HL-60 (cell line): Measurements from ENCODE around the gene PRIM1.

Experiments
- DNase-seq, 2 experiments: peaks; one replicate each; pipeline ENCODE4 v3.0.0-alpha.2; 2010 to 2020; ENCODE audit warnings: low read depth in 1 of 2, low spot score in 1 of 2
- H3K27ac ChIP-seq: fragments of 250-450 bp; sonication (Bioruptor Pico); replicated peaks from 2 replicates; pipeline ENCODE4 v1.5.1; 2020; ENCODE audit warnings: mild to moderate bottlenecking, moderate library complexity
- H3K27me3 ChIP-seq: fragments of 250-450 bp; sonication (Bioruptor Pico); 2 replicates; pipeline ENCODE4 v1.5.1; 2021; ENCODE audit warnings: mild to moderate bottlenecking, moderate library complexity; ENCODE audit not compliant: insufficient read depth, poor library complexity, severe bottlenecking
- H3K4me3 ChIP-seq: replicated peaks from 2 replicates; pipeline ENCODE4 v1.5.1; 2011; ENCODE audit warnings: mild to moderate bottlenecking, control low read depth, low read length; ENCODE audit not compliant: insufficient read depth
- GABPA ChIP-seq: IDR thresholded peaks from 2 replicates; pipeline ENCODE4 v1.6.1; 2012; ENCODE audit warnings: low read depth
- POLR2AphosphoS5 ChIP-seq: IDR thresholded peaks from 2 replicates; pipeline ENCODE4 v1.6.1; 2012; ENCODE audit warnings: low read depth
- SPI1 ChIP-seq: IDR thresholded peaks from 2 replicates; pipeline ENCODE4 v1.6.1; 2012; ENCODE audit warnings: low read depth, mild to moderate bottlenecking, borderline replicate concordance
- TF ChIP-seq, protein P1 (sequence below): IDR thresholded peaks from one replicate; pipeline ENCODE4 v1.5.1; 2011; ENCODE audit warnings: low read length, control low read depth, inconsistent platforms; ENCODE audit not compliant: insufficient read depth
- TF ChIP-seq, protein P2 (sequence below): IDR thresholded peaks from 2 replicates; pipeline ENCODE4 v1.6.1; 2012; ENCODE audit warnings: low read depth; ENCODE audit not compliant: insufficient replicate concordance

The PRIM1 gene

DNA sequence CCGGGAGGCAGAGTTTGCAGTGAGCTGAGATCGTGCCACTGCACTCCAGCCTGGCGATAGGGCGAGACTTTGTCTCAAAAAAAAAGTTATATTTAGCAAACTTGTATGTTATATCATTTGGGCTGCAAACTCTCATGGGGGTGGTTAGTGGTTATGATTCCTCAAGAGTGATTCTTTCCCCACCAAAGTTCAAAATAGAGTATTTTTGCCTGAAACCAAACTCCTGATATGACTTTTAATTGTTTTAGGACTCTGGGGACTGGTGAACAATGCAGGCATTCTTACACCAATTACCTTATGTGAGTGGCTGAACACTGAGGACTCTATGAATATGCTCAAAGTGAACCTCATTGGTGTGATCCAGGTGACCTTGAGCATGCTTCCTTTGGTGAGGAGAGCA is 29.6 kb upstream of the PRIM1 start:
- H3K27me3 ChIP-seq, result no peaks in the 10 kb centered on the region
- no peak overlapping the region for H3K4me3 ChIP-seq
- no peak for DNase-seq
- no peak overlapping the region for H3K27ac ChIP-seq
- TF ChIP-seq, protein P1, sequence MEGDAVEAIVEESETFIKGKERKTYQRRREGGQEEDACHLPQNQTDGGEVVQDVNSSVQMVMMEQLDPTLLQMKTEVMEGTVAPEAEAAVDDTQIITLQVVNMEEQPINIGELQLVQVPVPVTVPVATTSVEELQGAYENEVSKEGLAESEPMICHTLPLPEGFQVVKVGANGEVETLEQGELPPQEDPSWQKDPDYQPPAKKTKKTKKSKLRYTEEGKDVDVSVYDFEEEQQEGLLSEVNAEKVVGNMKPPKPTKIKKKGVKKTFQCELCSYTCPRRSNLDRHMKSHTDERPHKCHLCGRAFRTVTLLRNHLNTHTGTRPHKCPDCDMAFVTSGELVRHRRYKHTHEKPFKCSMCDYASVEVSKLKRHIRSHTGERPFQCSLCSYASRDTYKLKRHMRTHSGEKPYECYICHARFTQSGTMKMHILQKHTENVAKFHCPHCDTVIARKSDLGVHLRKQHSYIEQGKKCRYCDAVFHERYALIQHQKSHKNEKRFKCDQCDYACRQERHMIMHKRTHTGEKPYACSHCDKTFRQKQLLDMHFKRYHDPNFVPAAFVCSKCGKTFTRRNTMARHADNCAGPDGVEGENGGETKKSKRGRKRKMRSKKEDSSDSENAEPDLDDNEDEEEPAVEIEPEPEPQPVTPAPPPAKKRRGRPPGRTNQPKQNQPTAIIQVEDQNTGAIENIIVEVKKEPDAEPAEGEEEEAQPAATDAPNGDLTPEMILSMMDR, result no peak
- TF ChIP-seq GABPA, result no peak
- no peak for TF ChIP-seq POLR2AphosphoS5
- TF ChIP-seq, protein P2, sequence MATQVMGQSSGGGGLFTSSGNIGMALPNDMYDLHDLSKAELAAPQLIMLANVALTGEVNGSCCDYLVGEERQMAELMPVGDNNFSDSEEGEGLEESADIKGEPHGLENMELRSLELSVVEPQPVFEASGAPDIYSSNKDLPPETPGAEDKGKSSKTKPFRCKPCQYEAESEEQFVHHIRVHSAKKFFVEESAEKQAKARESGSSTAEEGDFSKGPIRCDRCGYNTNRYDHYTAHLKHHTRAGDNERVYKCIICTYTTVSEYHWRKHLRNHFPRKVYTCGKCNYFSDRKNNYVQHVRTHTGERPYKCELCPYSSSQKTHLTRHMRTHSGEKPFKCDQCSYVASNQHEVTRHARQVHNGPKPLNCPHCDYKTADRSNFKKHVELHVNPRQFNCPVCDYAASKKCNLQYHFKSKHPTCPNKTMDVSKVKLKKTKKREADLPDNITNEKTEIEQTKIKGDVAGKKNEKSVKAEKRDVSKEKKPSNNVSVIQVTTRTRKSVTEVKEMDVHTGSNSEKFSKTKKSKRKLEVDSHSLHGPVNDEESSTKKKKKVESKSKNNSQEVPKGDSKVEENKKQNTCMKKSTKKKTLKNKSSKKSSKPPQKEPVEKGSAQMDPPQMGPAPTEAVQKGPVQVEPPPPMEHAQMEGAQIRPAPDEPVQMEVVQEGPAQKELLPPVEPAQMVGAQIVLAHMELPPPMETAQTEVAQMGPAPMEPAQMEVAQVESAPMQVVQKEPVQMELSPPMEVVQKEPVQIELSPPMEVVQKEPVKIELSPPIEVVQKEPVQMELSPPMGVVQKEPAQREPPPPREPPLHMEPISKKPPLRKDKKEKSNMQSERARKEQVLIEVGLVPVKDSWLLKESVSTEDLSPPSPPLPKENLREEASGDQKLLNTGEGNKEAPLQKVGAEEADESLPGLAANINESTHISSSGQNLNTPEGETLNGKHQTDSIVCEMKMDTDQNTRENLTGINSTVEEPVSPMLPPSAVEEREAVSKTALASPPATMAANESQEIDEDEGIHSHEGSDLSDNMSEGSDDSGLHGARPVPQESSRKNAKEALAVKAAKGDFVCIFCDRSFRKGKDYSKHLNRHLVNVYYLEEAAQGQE, result no peak
- no peak for TF ChIP-seq SPI1

DNA sequence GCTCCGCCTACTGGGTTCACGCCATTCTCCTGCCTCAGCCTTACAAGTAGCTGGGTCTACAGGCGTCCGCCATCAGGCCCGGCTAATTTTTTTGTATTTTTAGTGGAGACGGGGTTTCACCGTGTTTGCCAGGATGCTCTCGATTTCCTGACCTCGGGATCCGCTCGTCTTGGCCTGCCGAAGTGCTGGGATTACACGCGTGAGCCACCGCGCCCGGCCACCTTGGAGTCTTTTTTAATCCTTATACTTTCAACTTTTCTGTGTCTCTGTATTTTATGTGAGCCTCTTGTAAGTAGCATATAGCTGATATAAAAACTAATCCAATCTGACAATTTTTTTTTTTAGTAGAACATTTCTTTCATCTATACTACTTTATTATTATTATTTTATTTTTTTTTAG is 26.6 kb upstream of the PRIM1 start:
- H3K27me3 ChIP-seq, result no peaks in the 10 kb centered on the region
- H3K4me3 ChIP-seq, result no peak overlapping the region
- H3K27ac ChIP-seq, result no peak overlapping the region
- TF ChIP-seq SPI1, result no peak
- TF ChIP-seq, protein P1, result no peak
- TF ChIP-seq, protein P2, result no peak
- no peak for TF ChIP-seq GABPA
- no peak for DNase-seq

DNA sequence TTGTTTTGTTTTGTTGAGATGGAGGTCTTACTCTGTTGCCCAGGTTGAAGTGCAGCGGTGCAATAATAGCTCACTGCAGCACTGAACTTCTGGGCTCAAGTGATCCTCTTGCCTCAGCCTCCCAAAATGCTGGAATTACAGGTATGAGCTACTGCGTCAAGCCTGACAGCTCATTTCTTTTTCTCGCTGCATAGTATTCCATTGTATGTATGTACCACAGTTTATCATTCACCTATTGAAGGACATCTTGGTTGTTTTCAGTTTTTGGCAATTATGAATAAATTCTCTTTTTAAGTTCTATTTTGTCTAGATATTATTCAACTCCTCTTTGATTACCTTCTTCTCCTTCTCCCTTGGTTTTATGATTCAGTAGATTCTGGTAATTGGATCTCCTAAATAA is 24.5 kb upstream of the PRIM1 start:
- Histone ChIP-seq H3K4me3 (no peak overlapping the region), H3K27ac (no peak overlapping the region), H3K27me3 (no peaks in the 10 kb centered on the region)
- TF ChIP-seq POLR2AphosphoS5, result no peak
- TF ChIP-seq SPI1, result no peak
- TF ChIP-seq, protein P2, result no peak
- TF ChIP-seq GABPA, result no peak
- TF ChIP-seq, protein P1, result no peak
- no peak for DNase-seq
